GM12864 (cell line): ENCODE measurements around the gene CHD9.

ENCODE experiments used
- DNase-seq: peaks from one replicate; pipeline ENCODE4 v3.0.0-alpha.2; 2011; ENCODE audit warnings: low read depth
- H3K4me3 ChIP-seq: 2 replicates; pipeline ENCODE4 v1.5.1; 2011; ENCODE audit warnings: mild to moderate bottlenecking, low read depth, low read length, control low read depth
- TF ChIP-seq, protein P1 (sequence below): IDR thresholded peaks from 2 replicates; pipeline ENCODE4 v1.5.1; 2011; ENCODE audit warnings: low read depth, mild to moderate bottlenecking, moderate library complexity, low read length, control low read depth, inconsistent platforms; ENCODE audit errors: missing control alignments

CHD9 gene

DNA sequence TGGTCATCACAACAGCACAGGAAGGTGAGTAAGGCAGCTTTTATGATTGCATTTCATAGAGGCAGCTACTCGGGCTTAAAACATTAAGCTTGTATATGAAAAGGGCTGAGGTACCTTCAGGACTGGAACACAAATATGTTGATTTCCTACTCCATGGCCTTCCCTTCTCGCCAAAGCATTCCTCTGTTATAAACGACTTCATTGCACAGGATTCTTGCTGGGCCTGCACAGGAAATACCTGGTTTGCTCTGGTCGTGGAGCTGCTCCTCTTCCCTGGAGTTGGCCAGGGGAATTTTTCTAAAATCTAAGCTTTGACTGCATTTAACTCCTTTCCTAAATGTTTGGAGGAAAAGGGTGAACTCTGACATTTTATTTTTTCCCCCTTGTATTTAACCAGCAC lies 49.0 kb downstream of the CHD9 start:
- no peak for DNase-seq
- TF ChIP-seq, protein P1, sequence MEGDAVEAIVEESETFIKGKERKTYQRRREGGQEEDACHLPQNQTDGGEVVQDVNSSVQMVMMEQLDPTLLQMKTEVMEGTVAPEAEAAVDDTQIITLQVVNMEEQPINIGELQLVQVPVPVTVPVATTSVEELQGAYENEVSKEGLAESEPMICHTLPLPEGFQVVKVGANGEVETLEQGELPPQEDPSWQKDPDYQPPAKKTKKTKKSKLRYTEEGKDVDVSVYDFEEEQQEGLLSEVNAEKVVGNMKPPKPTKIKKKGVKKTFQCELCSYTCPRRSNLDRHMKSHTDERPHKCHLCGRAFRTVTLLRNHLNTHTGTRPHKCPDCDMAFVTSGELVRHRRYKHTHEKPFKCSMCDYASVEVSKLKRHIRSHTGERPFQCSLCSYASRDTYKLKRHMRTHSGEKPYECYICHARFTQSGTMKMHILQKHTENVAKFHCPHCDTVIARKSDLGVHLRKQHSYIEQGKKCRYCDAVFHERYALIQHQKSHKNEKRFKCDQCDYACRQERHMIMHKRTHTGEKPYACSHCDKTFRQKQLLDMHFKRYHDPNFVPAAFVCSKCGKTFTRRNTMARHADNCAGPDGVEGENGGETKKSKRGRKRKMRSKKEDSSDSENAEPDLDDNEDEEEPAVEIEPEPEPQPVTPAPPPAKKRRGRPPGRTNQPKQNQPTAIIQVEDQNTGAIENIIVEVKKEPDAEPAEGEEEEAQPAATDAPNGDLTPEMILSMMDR: no peak
- no peak overlapping the region for H3K4me3 ChIP-seq

GRCh38 chr16:53105565-53105964 lies 50.8 kb downstream of the CHD9 start:
- DNase-seq: no peak
- TF ChIP-seq, protein P1: no peak
- H3K4me3 ChIP-seq: no peak overlapping the region

GRCh38 chr16:53111078-53111791 lies 56.4 kb downstream of the CHD9 start:
- TF ChIP-seq, protein P1: no peak
- no peak overlapping the region for H3K4me3 ChIP-seq
- no peak for DNase-seq

DNA sequence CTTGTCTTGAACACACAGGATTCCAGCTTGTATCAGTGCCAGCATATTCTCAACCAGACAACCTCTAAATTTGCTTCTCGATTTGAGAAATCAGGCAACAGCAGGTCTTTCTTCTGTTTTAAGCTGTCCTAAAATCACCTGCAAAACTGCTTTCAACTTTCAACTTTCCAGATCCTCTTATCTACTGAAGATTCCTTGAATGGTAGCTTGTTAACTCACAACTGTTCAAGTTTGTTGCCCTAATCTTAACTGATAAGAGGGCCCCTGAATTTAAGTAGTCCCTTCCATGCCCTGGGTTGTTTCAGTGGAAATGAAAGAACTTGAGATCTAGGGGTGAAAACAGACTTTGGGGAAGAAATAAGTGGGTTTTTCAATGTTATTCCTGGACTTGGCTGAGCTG lies 57.2 kb downstream of the CHD9 start:
- H3K4me3 ChIP-seq: no peak overlapping the region
- TF ChIP-seq, protein P1: no peak
- no peak for DNase-seq

DNA sequence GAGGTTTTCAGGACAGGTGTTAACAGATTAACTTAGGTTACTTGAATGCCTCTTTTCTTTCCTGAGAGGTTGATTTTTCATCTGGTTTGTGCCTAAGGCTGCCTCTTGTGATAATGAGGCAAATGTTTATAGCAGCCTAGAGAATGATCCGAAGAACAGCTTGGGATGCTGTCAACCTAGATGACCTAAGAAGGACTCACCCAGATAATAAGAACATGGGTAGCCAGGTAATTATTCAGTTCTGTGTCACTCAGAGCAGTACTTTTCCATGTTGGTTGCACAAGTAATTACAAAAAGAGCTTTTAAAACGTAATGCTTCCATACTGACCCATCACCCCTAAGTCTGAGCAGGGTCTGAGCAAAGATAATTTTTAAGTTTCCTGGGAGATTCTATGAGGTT lies 60.3 kb downstream of the CHD9 start:
- DNase-seq: no peak
- TF ChIP-seq, protein P1: no peak
- H3K4me3 ChIP-seq: no peak overlapping the region

GRCh38 chr16:53115773-53116172 lies 61.0 kb downstream of the CHD9 start:
- TF ChIP-seq, protein P1: no peak
- H3K4me3 ChIP-seq: no peak overlapping the region
- DNase-seq: no peak

- no peak for DNase-seq
Observed at GRCh38 chr16:53121043-53121620, 66.3 kb downstream of the CHD9 start.

More at GRCh38 chr16:53121043-53121620, 66.3 kb downstream of the CHD9 start:
- TF ChIP-seq, protein P1: no peak
- no peak overlapping the region for H3K4me3 ChIP-seq
